HG03521 (cell line): ENCODE data around the gene PUS1.
"Not testable (repeated sequence)": the region's sequence is repeated elsewhere in the genome, so short reads cannot be mapped to it uniquely, and the experiment has no call there.

ENCODE experiments used
- ATAC-seq: cut with Tn5 transposase; IDR thresholded peaks from one replicate; pipeline ENCODE4 v1.9.1; 2021; ENCODE audit warnings: mild to moderate bottlenecking, moderate library complexity; ENCODE audit not compliant: unreplicated experiment

The PUS1 gene

GRCh38 chr12:131959641-131960589 lies 30.8 kb downstream of the PUS1 start:
- ATAC-seq: no peak

- not testable (repeated sequence) for ATAC-seq
Measured at GRCh38 chr12:131960590-131961325, 31.7 kb downstream of the PUS1 start.

- ATAC-seq: not testable (repeated sequence)
Measured at GRCh38 chr12:131961328-131961727, 32.3 kb downstream of the PUS1 start.

- no peak for ATAC-seq
Measured at GRCh38 chr12:131962069-131962468, 33.0 kb downstream of the PUS1 start.

GRCh38 chr12:131963381-131963780 lies 34.3 kb downstream of the PUS1 start:
- ATAC-seq: no peak

GRCh38 chr12:131965073-131965472 lies 36.0 kb downstream of the PUS1 start:
- no peak for ATAC-seq

- ATAC-seq: no peak
Measured at GRCh38 chr12:131971226-131971625, 42.1 kb downstream of the PUS1 start.

- ATAC-seq: no peak
Measured at GRCh38 chr12:131975228-131975627, 46.2 kb downstream of the PUS1 start.

- ATAC-seq: no peak
Measured at GRCh38 chr12:131979606-131980005, 50.5 kb downstream of the PUS1 start.

GRCh38 chr12:131980263-131980662 lies 51.2 kb downstream of the PUS1 start:
- ATAC-seq: no peak

- no peak for ATAC-seq
Measured at GRCh38 chr12:131981388-131981787, 52.3 kb downstream of the PUS1 start.

- ATAC-seq: no peak
Measured at GRCh38 chr12:131982041-131982440, 53.0 kb downstream of the PUS1 start.

GRCh38 chr12:131983026-131983425 lies 54.0 kb downstream of the PUS1 start:
- no peak for ATAC-seq

GRCh38 chr12:131983554-131983953 lies 54.5 kb downstream of the PUS1 start:
- ATAC-seq: no peak

GRCh38 chr12:131984334-131984733 lies 55.3 kb downstream of the PUS1 start:
- no peak for ATAC-seq

- not testable (repeated sequence) for ATAC-seq
Measured at GRCh38 chr12:131985510-131985875, 56.4 kb downstream of the PUS1 start.

GRCh38 chr12:131986361-131986760 lies 57.3 kb downstream of the PUS1 start:
- ATAC-seq: no peak

- ATAC-seq: no peak
Measured at GRCh38 chr12:131986910-131987309, 57.8 kb downstream of the PUS1 start.

GRCh38 chr12:131987552-131987951 lies 58.5 kb downstream of the PUS1 start:
- no peak for ATAC-seq

GRCh38 chr12:131988054-131988796 lies 59.1 kb downstream of the PUS1 start:
- no peak for ATAC-seq

GRCh38 chr12:131989021-131989420 lies 59.9 kb downstream of the PUS1 start:
- no peak for ATAC-seq
